ENCODE measurements around the gene PLEKHG3. TPM values are rescaled to one million over a fixed set of nuclear protein-coding genes. Genes with fewer than 3 reads are reported as not detected.

Gene PLEKHG3
- total and polyA plus RNA-seq, 10 of the 15 experiments (the other 5 are each of a cell fraction or from before 2014, with no cell fraction given) = 0.03 to 0.73 (median 0.07) TPM; not detected in 5

- ChIA-PET SMC1A (ENCODE audit: uncharacterized antibody, unreplicated experiment) (interaction anchor here (1.1 kb wide), 1 partner anchor 11 kb away, joined by 3 read pairs; no protein-coding TSS in a partner anchor), POLR2A (no interaction called here), RAD21 (ENCODE audit: unreplicated experiment) (no interaction called here), CTCF (no interaction called here)
- Histone ChIP-seq H3K4me3 (no peak overlapping the region), H3K36me3 (ENCODE audit: control insufficient read depth in 2 of 2, insufficient read depth in 2 of 2, low read length in 1 of 2) (no peaks in the 10 kb centered on the region), H3K27me3 (replicated peaks in 1 of 2; ENCODE audit: control insufficient read depth in 2 of 2, insufficient read depth in 2 of 2, low read length in 1 of 2) (no peaks in the 10 kb centered on the region), H3K9ac (ENCODE audit: control insufficient read depth, insufficient read depth, low read length) (no peak overlapping the region), H4K20me1 (ENCODE audit: control insufficient read depth, insufficient read depth) (no peaks in the 10 kb centered on the region), H3K4me1 (ENCODE audit: control insufficient read depth, insufficient read depth, low read length) (no peaks in the 10 kb centered on the region), H3K79me2 (ENCODE audit: control insufficient read depth, insufficient read depth, low read length) (no peaks in the 10 kb centered on the region), H3K4me2 (ENCODE audit: control insufficient read depth, insufficient read depth) (no peak overlapping the region), H3K9me3 (replicated peaks; ENCODE audit: control insufficient read depth, insufficient read depth, low read length) (no peaks in the 10 kb centered on the region), H2AFZ (ENCODE audit: control insufficient read depth, low read depth, low read length) (no peak overlapping the region), H3K27ac (ENCODE audit: control insufficient read depth, insufficient read depth) (no peak overlapping the region)
- FAIRE-seq (no peak), DNase-seq (ENCODE audit: low read depth, low spot score) (no peak), ATAC-seq (peak; percentile 53)
- no TSS peak for BruUV-seq (replicated peaks)
- intact Hi-C loops (cut with micrococcal nuclease; ENCODE audit: unreplicated experiment) (no loop called here), in situ Hi-C loops (cut with MboI) (no loop called here)
- TF ChIP-seq SIX5 (IDR thresholded peaks at IDR 0.05; ENCODE audit: low read depth, low read length, severe bottlenecking) = no peak
- WGBS (ENCODE audit: insufficient coverage, insufficient replicate concordance, low lambda C conversion rate, missing lambda C conversion rate) = 61% methylated on average over 7 of the region's 7 CpGs
Observed at GRCh38 chr14:64720131-64720576, 15.9 kb downstream of the PLEKHG3 start.

DNA sequence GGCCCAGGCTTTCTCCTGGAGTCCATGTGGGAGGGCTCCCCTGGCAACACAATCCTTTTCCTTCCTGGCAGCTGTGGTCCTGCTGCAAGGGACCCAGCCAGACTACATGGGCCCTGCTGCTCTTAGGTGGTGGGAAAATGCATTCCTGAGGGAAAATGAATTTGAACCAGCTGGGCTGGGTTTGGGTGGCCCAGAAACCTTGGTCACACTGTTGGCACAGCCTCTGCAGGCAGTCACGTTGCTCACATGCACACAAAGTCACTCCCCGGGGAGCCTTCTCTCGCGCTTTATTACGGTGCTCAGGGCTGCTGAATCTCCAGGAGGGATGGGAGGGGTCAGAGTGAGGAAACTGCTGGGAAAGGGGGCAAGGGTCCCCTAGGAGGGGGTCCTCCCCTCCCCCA, 17.2 kb downstream of the PLEKHG3 start:
- H3K9ac ChIP-seq (ENCODE audit: control insufficient read depth, insufficient read depth, low read length) = no peak overlapping the region
- SMC1A ChIA-PET (ENCODE audit: uncharacterized antibody, unreplicated experiment) = interaction anchor here (0.7 to 1.0 kb wide), 2 partner anchors 12 to 47 kb away, joined by 3 to 4 read pairs; no protein-coding TSS in a partner anchor
- H3K36me3 ChIP-seq (ENCODE audit: control insufficient read depth in 2 of 2, insufficient read depth in 2 of 2, low read length in 1 of 2) = no peaks in the 10 kb centered on the region
- TF ChIP-seq YY1 (IDR thresholded peaks at IDR 0.05; ENCODE audit: low read depth, low read length) (no peak), MYB (IDR thresholded peaks at IDR 0.05; ENCODE audit: borderline replicate concordance, low read depth, low read length) (no peak), NR2C2 (IDR thresholded peaks at IDR 0.05; ENCODE audit: borderline replicate concordance, control insufficient read depth, insufficient read length, low read depth) (no peak), ZNF687 (IDR thresholded peaks at IDR 0.05) (peak; percentile 73; the same call in 1 of the 2 replicates), SMAD5 (IDR thresholded peaks at IDR 0.05; ENCODE audit: low read depth) (no peak), BHLHE40 (IDR thresholded peaks at IDR 0.05; ENCODE audit: borderline replicate concordance in 1 of 2, low read depth in 2 of 2, low read length in 1 of 2) (peak in 1 of 2 experiments; percentile 43; a peak in 1 of 4 replicates), EGR1 (IDR thresholded peaks at IDR 0.05; ENCODE audit: borderline replicate concordance in 1 of 2, low read depth in 2 of 2, low read length in 2 of 2) (no peak), MEF2B (IDR thresholded peaks at IDR 0.05; ENCODE audit: partially characterized antibody, poor library complexity, severe bottlenecking) (peak; percentile 60), CHD1 (IDR thresholded peaks at IDR 0.05; ENCODE audit: low read depth, low read length) (no peak), ZSCAN29 (IDR thresholded peaks at IDR 0.05) (no peak), WRNIP1 (IDR thresholded peaks at IDR 0.05; ENCODE audit: borderline replicate concordance, low read depth, low read length) (no peak), ZNF274 (IDR thresholded peaks at IDR 0.05; ENCODE audit: insufficient read depth, insufficient read length) (no peak)
- BruUV-seq (replicated peaks) = no TSS peak
- H4K20me1 ChIP-seq (ENCODE audit: control insufficient read depth, insufficient read depth) = no peaks in the 10 kb centered on the region
- no peak overlapping the region for H3K4me2 ChIP-seq (ENCODE audit: control insufficient read depth, insufficient read depth)
- no peak overlapping the region for H2AFZ ChIP-seq (ENCODE audit: control insufficient read depth, low read depth, low read length)
- 1% methylated on average over 5 of the region's 5 CpGs for WGBS (ENCODE audit: insufficient coverage, insufficient replicate concordance, low lambda C conversion rate, missing lambda C conversion rate)
- H3K4me1 ChIP-seq (ENCODE audit: control insufficient read depth, insufficient read depth, low read length) = no peaks in the 10 kb centered on the region
- DNase-seq (ENCODE audit: low read depth, low spot score) = no peak
- in situ Hi-C loops (cut with MboI) (no loop called here), intact Hi-C loops (cut with micrococcal nuclease; ENCODE audit: unreplicated experiment) (no loop called here)
- POLR2A ChIA-PET = interaction anchor here (0.6 kb wide), 1 partner anchor 149 kb away, joined by 3 read pairs; no protein-coding TSS in a partner anchor
- RAD21 ChIA-PET (ENCODE audit: unreplicated experiment) = no interaction called here
- H3K4me3 ChIP-seq = no peak overlapping the region
- CTCF ChIA-PET = interaction anchor here (0.6 to 1.5 kb wide), 3 partner anchors 12 to 37 kb away, joined by 3 to 5 read pairs (median 3); no protein-coding TSS in a partner anchor
- no peaks in the 10 kb centered on the region; a peak in 2 of 4 replicates for H3K27me3 ChIP-seq (replicated peaks in 1 of 2; ENCODE audit: control insufficient read depth in 2 of 2, insufficient read depth in 2 of 2, low read length in 1 of 2)
- H3K27ac ChIP-seq (ENCODE audit: control insufficient read depth, insufficient read depth) = no peak overlapping the region
- no peaks in the 10 kb centered on the region for H3K9me3 ChIP-seq (replicated peaks; ENCODE audit: control insufficient read depth, insufficient read depth, low read length)
- no peaks in the 10 kb centered on the region for H3K79me2 ChIP-seq (ENCODE audit: control insufficient read depth, insufficient read depth, low read length)
- no peak for FAIRE-seq
- no peak for ATAC-seq
